GM12872 (cell line): Measurements from ENCODE around the gene BTK.

Experiments
- TF ChIP-seq, protein P1 (sequence below): IDR thresholded peaks from 3 replicates; pipeline ENCODE4 v1.5.1; 2011; ENCODE audit warnings: low read depth, mild to moderate bottlenecking, low read length, moderate library complexity; ENCODE audit not compliant: insufficient read depth

Gene BTK

DNA sequence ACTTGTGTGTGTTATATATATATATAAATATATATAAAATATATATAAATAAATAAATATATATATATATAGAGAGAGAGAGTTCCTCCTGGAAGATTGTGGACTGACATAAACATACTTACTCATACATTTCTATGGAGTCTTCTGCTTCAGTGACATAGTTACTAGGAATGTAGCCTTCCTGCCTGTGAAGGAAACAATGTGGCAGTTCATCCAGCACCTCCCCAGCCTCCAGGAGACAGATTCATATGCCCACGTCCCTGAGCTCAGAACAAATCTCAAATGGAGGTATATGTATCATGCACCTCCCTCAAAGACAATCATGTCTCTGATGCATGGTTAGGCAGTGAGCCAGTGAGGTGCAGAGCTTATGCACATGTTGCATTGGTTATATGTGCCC lies 26.0 kb downstream of the BTK start:
- TF ChIP-seq, protein P1, sequence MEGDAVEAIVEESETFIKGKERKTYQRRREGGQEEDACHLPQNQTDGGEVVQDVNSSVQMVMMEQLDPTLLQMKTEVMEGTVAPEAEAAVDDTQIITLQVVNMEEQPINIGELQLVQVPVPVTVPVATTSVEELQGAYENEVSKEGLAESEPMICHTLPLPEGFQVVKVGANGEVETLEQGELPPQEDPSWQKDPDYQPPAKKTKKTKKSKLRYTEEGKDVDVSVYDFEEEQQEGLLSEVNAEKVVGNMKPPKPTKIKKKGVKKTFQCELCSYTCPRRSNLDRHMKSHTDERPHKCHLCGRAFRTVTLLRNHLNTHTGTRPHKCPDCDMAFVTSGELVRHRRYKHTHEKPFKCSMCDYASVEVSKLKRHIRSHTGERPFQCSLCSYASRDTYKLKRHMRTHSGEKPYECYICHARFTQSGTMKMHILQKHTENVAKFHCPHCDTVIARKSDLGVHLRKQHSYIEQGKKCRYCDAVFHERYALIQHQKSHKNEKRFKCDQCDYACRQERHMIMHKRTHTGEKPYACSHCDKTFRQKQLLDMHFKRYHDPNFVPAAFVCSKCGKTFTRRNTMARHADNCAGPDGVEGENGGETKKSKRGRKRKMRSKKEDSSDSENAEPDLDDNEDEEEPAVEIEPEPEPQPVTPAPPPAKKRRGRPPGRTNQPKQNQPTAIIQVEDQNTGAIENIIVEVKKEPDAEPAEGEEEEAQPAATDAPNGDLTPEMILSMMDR = no peak

DNA sequence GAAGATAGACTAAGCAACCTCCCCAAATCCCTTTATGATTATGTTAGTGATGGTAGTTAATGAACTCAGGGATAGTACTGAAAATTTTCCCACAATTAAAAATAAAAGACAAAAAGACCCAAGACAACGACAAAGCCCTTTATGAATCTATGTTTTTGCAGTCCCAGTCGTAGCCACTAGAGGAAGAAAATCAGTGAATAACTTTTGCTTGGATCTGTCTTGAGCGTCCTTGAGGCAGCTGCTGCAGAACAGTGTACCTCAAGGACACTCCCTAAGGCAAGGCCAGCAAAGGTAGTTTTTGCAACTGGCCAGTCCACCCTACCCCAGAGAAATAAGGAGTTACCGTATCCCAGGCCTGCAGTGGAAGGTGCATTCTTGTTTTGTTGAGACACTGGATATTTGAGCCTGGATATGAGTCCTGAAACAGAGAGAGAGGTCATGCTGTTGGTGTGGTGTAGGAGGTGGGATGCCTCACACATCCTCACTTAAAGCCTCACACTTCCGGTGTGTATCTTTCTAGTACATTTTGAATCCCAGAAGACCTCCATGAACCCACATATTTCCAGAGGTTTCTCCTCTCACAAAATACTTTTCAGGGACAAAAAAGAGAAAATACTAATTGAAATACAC lies 28.7 kb downstream of the BTK start:
- TF ChIP-seq, protein P1 = peak; percentile 48

DNA sequence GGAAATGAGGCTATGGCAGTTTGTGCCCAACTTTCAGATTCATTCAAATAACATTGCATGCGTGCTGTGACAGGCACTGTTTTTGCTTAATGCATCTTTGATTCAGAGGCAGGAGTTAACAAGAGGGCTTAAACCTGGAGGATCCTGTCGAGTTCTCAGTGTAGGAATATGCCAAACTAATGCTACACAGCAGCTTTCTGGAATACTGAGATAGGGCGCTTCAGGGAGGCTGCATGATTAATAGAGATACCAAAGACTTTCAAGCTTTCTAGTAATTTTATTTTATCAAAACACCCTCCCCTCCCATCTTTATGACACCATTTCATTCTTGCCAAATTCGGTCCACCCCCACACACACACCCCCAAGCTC lies 36.8 kb downstream of the BTK start:
- TF ChIP-seq, protein P1 = no peak

DNA sequence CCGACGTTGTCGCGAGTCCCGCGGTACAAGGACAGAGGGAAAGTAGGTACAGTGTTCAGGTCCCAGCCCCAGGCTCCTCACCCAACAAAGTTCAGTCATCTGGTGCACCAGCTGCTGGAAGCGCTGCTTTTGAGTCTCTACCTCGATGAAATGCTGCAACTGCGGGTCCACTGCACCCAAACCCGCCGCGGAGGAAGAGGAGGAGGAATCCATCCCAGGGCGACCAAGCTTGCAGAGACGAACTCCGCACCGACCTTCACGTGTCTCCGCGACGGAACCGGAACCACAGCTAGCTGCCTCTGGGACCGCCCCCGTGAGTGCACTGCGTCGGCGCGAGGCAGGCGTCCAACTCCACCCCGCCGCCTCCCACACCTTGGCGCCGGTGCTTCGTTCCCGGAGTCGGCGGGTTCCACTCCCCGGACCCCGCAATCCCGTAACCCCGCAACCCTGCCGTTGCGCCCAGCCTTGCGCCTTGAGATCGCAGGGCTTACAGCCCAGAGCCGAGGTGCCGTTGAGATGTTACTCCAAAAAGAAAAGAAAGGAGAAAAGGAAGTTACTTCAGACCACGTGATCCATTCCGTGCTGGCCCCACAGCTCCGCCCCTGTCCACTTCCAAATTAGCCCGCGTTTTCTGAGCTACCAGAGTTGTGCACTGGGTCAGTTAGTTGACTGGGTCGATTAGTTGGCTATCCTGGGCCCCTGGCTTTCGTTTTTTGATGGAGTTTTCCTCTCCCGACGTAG lies 37.4 kb downstream of the BTK start, which contains the start of gene TIMM8A:
Gene TIMM8A, minus strand, starts transcription at position 291 of the 741 bp plus-strand sequence. Its CDS starts 78 bp downstream, at position 213.
- TF ChIP-seq, protein P1 = no peak

DNA sequence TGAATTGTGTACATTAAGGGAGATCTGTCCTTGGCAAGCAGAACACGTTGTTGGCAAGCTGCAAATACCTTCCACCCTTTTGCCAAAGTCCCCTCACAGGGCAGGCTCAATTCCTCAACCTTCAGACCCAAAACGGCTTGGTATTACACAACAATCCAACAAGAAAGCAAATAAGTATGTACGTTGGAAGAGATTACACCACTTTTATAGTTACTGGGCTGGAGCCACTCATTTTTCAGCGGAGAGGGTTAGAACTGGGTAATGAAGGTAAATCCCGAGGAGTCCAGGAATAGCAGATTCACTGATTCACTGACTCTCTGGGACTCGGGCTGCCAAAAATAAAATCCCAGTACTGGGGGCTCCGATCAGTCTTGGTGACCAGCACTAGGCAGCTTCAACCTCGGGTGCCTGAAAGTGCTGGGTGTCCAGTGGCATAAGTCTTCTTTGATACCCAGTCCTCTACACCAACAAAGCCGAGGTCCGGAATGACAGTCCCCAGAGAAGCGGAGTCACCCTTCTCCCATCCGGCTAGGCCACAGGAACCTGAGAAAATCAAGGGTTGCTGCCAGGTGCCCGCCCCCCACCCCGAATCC lies 38.0 kb downstream of the BTK start:
- TF ChIP-seq, protein P1 = no peak

DNA sequence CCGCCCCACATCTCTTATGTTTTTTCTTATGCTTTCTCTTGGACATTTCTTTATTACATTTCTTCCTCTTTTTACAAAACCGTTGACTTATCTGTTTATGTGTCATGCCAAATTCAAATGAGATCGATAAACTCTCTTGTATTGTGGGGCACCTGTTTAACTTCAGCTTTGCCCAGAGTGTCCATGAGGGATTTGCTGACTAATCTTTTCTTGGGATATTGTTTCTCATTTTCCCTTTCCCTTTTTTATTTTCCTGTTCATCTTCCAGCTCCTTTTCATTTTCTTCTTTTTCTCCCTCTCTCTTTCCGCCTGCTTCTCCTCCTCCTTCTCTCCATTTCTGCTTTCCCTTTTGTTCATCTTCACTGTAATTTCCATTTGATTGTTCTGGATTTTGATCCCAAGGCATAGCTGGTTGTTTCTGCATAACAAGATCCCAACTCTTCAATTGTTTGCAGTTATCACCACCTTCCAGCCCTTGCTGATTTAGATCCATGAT lies 48.2 kb downstream of the BTK start:
- TF ChIP-seq, protein P1 = no peak

DNA sequence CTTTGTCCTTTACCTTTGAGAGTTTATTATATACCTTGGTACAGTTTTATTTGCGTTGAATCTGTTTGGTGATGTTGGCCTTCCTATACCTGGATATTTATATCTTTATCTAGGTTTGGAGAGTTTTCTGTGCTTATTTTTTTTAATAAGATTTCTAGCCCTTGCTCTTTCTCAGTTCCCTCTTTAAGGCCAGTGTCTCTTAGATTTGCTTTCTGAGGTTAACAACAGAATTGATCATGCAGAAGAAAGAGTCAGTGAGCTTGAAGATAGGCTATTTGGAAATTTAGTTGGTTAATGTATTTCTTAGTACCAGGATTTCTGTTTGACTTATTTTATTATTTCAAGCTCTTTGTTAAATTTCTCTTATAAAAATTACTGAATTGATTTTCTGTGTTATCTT lies 82.2 kb downstream of the BTK start:
- TF ChIP-seq, protein P1 = no peak
